ENCODE results near the gene RNASE8.

The RNASE8 gene

GRCh38 chr14:21106498-21107282, 49.1 kb downstream of the RNASE8 start:
- peak; percentile 66 to 70 for DNase-seq (ENCODE audit: low read depth in 2 of 2)

GRCh38 chr14:21107283-21107800, 49.7 kb downstream of the RNASE8 start:
- DNase-seq (ENCODE audit: low read depth in 2 of 2) = no peak

Data from stimulated activated CD4-positive, alpha-beta T cell treated with anti-CD3 and anti-CD28 coated beads, Interleukin-4, amount 100 ng/mL, for 48 hours (primary cell).